Esophagus (tissue), 2 donors: ENCODE data around the gene ADNP2. TPM values are rescaled to one million over a fixed set of nuclear protein-coding genes. Genes with fewer than 3 reads are reported as not detected.

Experiments used
- H3K27ac ChIP-seq, 2 donors: one replicate each; pipeline ENCODE4 v1.5.1; 2013; ENCODE audit warnings: low read depth in 2 of 2, mild to moderate bottlenecking in 2 of 2, inconsistent platforms in 1 of 2, low read length in 1 of 2, moderate library complexity in 1 of 2
- H3K27me3 ChIP-seq, 2 donors: one replicate each; pipeline ENCODE4 v1.6.1; 2013; ENCODE audit warnings: low read length in 2 of 2, control low read depth in 1 of 2, mild to moderate bottlenecking in 1 of 2; ENCODE audit not compliant: insufficient read depth in 2 of 2, control insufficient read depth in 1 of 2
- H3K36me3 ChIP-seq, 2 donors: one replicate each; pipeline ENCODE4 v1.6.1; 2013; ENCODE audit warnings: low read length in 1 of 2; ENCODE audit not compliant: control insufficient read depth in 2 of 2, insufficient read depth in 2 of 2
- H3K4me1 ChIP-seq, 2 donors: one replicate each; pipeline ENCODE4 v1.6.1; 2013; ENCODE audit warnings: low read length in 1 of 2; ENCODE audit not compliant: control insufficient read depth in 2 of 2, insufficient read depth in 2 of 2
- H3K4me3 ChIP-seq, 2 donors: one replicate each; pipeline ENCODE4 v1.5.1; 2013; ENCODE audit warnings: low read length in 2 of 2, mild to moderate bottlenecking in 2 of 2, low read depth in 1 of 2, moderate library complexity in 1 of 2
- H3K9me3 ChIP-seq, 2 donors: one replicate each; pipeline ENCODE4 v1.6.1; 2013; ENCODE audit warnings: mild to moderate bottlenecking in 2 of 2, low read depth in 1 of 2, low read length in 1 of 2, moderate library complexity in 1 of 2; ENCODE audit not compliant: control insufficient read depth in 2 of 2, insufficient read depth in 1 of 2
- WGBS, 2 donors: extraction: QIAGEN DNeasy Blood & Tissue Kit; methylation state at CpG; one replicate each; pipeline ENCODE4 v1.1.7; 2013; 5-methylcytosine and 5-hydroxymethylcytosine counted together
- polyA plus RNA-seq, 2 donors: library from polyadenylated mRNA; stranded (reverse); fragments of 200-250 nt; gene quantifications; one replicate each; pipeline ENCODE4 v1.2.3, GENCODE V29; 2013
- donor health status: healthy with polysubstance abuse.
- donor health status: Bipolar disorder and iron deficiency.

Gene ADNP2
- polyA plus RNA-seq, 2 donors: 4.6 to 6.2 TPM

GRCh38 chr18:80182855-80183254 lies 73.8 kb downstream of the ADNP2 start:
- Histone ChIP-seq H3K4me3 (no peak overlapping the region), H3K36me3 (peaks cover 0 to 3% of the 10 kb centered on the region in 2 donors), H3K27ac (no peak overlapping the region), H3K27me3 (no peaks in the 10 kb centered on the region), H3K4me1 (peaks cover 3 to 39% of the 10 kb centered on the region in 2 donors), H3K9me3 (no peaks in the 10 kb centered on the region)
- WGBS, 2 donors: 80 to 84% methylated on average over 9 of the region's 9 CpGs

GRCh38 chr18:80183273-80184050 lies 74.4 kb downstream of the ADNP2 start:
- H3K27me3 ChIP-seq: no peaks in the 10 kb centered on the region
- WGBS, 2 donors: 71 to 75% methylated on average over 13 of the region's 13 CpGs
- H3K4me1 ChIP-seq: peaks cover 3 to 39% of the 10 kb centered on the region in 2 donors
- no peaks in the 10 kb centered on the region for H3K9me3 ChIP-seq
- H3K36me3 ChIP-seq: peaks cover 0 to 3% of the 10 kb centered on the region in 2 donors
- H3K27ac ChIP-seq: peak overlapping the region in 1 of 2 donors; percentile 6
- H3K4me3 ChIP-seq: no peak overlapping the region

GRCh38 chr18:80184243-80184772 lies 75.2 kb downstream of the ADNP2 start:
- no peak overlapping the region for H3K4me3 ChIP-seq
- no peaks in the 10 kb centered on the region for H3K9me3 ChIP-seq
- no peaks in the 10 kb centered on the region for H3K27me3 ChIP-seq
- peaks cover 3 to 35% of the 10 kb centered on the region in 2 donors for H3K4me1 ChIP-seq
- H3K27ac ChIP-seq: no peak overlapping the region
- H3K36me3 ChIP-seq: peaks cover 0 to 3% of the 10 kb centered on the region in 2 donors
- 96% methylated on average over 26 of the region's 26 CpGs for WGBS, 2 donors

- WGBS, 2 donors: 95 to 96% methylated on average over 12 of the region's 12 CpGs
Observed at GRCh38 chr18:80185545-80185944, 76.5 kb downstream of the ADNP2 start.

GRCh38 chr18:80187956-80188642 lies 79.0 kb downstream of the ADNP2 start:
- H3K4me3 ChIP-seq: no peak overlapping the region
- H3K9me3 ChIP-seq: no peaks in the 10 kb centered on the region
- peaks cover 0 to 7% of the 10 kb centered on the region in 2 donors for H3K36me3 ChIP-seq
- no peaks in the 10 kb centered on the region for H3K27me3 ChIP-seq
- 93 to 94% methylated on average over 19 of the region's 19 CpGs for WGBS, 2 donors
- peaks cover 0 to 7% of the 10 kb centered on the region in 2 donors for H3K4me1 ChIP-seq
- H3K27ac ChIP-seq: peak overlapping the region in 1 of 2 donors; percentile 35

More at GRCh38 chr18:80185545-80185944, 76.5 kb downstream of the ADNP2 start:
- H3K9me3 ChIP-seq: no peaks in the 10 kb centered on the region
- peaks cover 3 to 24% of the 10 kb centered on the region in 2 donors for H3K4me1 ChIP-seq
- H3K27ac ChIP-seq: no peak overlapping the region
- no peak overlapping the region for H3K4me3 ChIP-seq
- H3K36me3 ChIP-seq: peaks cover 0 to 3% of the 10 kb centered on the region in 2 donors
- no peaks in the 10 kb centered on the region for H3K27me3 ChIP-seq

- no peaks in the 10 kb centered on the region for H3K9me3 ChIP-seq
- no peak overlapping the region for H3K4me3 ChIP-seq
- peaks cover 0 to 7% of the 10 kb centered on the region in 2 donors for H3K4me1 ChIP-seq
- 89 to 91% methylated on average over 20 of the region's 20 CpGs for WGBS, 2 donors
- H3K27me3 ChIP-seq: no peaks in the 10 kb centered on the region
- peaks cover 0 to 7% of the 10 kb centered on the region in 2 donors for H3K36me3 ChIP-seq
- no peak overlapping the region for H3K27ac ChIP-seq
Observed at GRCh38 chr18:80188643-80189530, 79.8 kb downstream of the ADNP2 start.

GRCh38 chr18:80189531-80189865 lies 80.4 kb downstream of the ADNP2 start:
- no peaks in the 10 kb centered on the region for H3K27me3 ChIP-seq
- H3K4me3 ChIP-seq: no peak overlapping the region
- 88% methylated on average over 10 of the region's 10 CpGs for WGBS, 2 donors
- peaks cover 0 to 7% of the 10 kb centered on the region in 2 donors for H3K36me3 ChIP-seq
- no peak overlapping the region for H3K27ac ChIP-seq
- H3K4me1 ChIP-seq: peaks cover 0 to 7% of the 10 kb centered on the region in 2 donors
- H3K9me3 ChIP-seq: no peaks in the 10 kb centered on the region
